Measurements from ENCODE around the gene LAMTOR1.

LAMTOR1 gene

GRCh38 chr11:72116019-72116755 lies 13.1 kb upstream of the LAMTOR1 start:
- DNase-seq, result no peak

- no peak for DNase-seq
Measured at GRCh38 chr11:72114570-72114969, 11.5 kb upstream of the LAMTOR1 start.

DNA sequence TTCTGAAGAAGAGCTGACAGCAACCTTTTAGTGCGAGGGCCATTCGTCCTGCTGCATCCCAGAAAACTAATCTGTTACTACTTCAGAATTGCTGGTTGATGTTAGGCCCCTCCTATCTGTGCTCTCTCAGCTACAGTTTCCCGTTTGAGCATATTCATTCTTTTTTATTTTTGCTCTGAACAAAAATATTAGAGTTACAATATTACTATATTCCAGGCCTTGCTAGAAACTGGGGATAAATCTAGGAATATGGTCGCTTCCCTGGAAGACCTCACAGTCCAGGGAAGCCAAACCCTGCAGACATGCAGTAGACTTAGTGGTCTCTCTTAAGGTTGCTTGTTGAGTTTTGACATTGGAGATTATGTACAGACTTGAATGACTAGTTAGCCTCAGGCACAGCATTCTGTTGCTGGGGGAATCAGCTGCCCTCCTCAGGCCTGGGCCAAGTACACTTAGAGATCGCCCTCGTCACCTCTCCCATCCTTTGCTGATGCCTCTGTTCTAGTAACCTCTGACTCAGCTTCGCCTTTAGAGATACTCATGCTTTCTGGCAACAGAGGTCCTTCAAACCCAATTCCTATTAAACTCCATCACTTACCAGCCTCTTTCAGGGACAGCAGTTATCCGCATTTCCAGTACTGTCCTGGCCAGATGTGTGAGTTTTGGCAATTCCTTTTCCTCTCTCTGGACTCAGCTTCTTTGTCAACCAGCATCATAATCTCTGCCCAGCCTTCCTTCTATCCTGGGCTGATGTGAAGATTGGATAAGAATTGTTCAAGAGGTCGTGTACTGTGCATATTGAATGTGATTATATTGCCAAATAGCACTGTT lies 10.1 kb upstream of the LAMTOR1 start:
- DNase-seq, result no peak

DNA sequence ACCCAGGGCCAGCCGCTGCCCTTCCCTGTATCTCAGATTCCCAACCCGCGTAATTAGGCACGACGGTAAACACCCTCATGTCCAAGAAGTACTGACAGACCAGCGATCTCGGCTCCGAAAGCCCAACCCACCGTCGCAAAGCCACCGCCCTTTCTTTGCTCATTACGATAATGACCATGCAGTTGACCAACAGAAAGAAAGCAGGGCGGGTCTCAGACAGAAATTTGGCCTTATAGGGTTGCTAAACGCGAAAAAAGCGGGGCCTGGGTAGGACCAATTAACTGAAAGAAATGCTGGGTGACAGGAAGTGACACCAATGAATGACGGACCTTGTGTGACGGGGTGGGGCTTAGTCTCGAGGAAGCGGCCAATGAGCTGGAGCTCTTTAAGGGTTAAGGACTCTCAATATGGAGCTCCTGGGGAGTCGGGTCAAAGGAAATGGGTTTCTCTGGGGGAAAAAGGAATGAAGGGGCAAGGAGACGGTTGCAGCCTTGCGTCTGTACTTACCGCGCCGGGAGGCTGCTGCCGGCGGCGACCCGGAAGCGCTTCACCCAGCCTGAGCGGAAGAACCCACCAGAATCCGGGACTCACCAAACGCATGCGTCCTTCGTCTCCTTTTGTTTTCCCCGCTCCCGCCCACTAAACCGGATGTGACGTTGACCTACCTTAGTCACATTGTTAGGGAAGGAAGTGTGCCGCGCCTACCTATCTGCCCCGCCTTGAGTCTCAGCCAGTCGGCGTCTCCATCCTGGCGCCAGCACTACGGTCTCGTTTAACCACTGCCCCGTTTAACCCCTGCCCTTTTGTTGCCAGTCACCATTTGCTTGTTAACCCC lies 9.3 kb upstream of the LAMTOR1 start, which contains the start of gene ANAPC15:
Gene ANAPC15, minus strand, starts transcription at position 553 of the 835 bp plus-strand sequence. CDS start 1,419 bp downstream, outside the sequence.
- DNase-seq, result peak; percentile 95

- no peak for DNase-seq
Measured at GRCh38 chr11:72111300-72112142, 8.4 kb upstream of the LAMTOR1 start.

- DNase-seq, result no peak
Measured at GRCh38 chr11:72105888-72106287, 2.8 kb upstream of the LAMTOR1 start, which contains the start of gene TOMT. Gene TOMT (plus strand): TSS chr11:72105924. CDS start chr11:72105952, 28 bp downstream.

DNA sequence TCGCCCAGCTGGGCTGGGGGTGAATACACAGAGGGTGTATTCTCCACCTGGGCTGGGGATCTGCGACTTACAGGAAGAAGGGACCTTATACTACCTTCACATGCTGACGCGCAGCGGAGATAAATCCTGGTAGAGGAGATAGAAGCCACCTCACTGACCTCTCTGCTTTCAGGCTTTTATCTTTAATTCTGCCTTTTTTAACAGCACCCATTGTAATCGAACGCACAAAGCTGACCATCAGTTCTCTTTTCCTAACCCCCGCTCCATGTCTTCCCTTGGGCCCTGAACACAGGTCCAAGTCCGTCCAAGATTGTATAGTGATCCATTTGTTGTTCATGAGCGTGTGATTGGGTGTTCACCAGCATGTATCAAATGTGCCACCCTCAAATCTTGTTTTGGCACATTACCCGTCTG lies 664 bp upstream of the LAMTOR1 start:
- DNase-seq, result no peak

DNA sequence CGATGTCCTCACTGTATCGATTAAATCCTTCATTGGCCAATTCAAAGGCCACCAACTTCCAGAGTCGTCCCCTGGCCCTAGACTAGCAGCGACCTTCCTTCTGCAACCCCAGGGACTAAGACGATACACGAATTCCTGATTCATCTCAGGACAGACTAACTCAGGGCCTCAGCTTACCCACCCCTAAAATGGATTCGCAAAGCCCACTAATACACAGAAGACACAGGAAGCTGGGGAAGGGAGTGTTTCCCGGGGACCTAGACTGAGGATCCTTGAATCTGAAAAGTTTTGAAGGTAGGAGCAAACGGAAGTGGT lies 509 bp downstream of the LAMTOR1 start:
- DNase-seq, result no peak

GRCh38 chr11:72102162-72102561 lies 935 bp downstream of the LAMTOR1 start:
- no peak for DNase-seq

DNA sequence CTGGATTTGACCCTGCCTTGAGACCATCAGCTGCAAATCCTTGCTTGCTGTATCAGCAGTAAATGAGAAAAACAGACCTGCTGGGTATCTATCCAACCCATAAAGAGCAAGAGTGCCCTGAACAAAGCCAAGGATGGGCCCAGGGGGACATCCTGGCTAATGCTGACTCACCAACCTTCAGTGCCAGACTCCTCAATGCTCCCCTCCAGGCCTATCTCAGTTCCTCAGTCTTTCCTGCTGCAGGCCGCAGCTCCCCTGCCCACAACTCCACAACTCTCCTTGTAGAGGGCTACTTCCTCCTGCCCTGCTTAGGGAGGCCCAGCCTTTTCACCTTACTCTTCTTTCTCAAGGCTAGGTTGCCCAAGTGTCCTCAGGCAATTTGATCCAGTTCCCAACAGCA lies 2.6 kb downstream of the LAMTOR1 start:
- DNase-seq, result peak; percentile 41

DNA sequence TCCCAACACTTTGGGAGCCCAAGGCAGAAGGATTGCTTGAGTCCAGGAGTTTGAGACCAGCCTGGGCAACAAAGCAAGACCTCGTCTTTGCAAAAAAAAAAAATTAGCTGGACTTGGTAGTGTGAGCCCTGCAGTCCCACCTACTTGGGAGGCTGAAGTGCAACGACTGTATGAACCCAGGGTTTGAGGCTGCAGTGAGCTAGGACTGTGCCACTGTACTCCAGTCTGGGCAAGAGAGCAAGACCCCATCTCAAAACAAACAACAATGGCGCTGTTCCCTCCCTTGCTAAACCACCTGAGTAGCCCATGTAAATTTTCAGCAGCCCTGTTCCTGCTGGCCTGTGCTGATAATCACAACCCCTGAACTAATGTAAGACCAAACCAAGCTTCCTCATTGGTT lies 3.1 kb downstream of the LAMTOR1 start:
- DNase-seq, result no peak

GRCh38 chr11:72098741-72099140 lies 4.4 kb downstream of the LAMTOR1 start:
- DNase-seq, result no peak

- peak; percentile 42 for DNase-seq
Measured at GRCh38 chr11:72091292-72091691, 11.8 kb downstream of the LAMTOR1 start.

DNA sequence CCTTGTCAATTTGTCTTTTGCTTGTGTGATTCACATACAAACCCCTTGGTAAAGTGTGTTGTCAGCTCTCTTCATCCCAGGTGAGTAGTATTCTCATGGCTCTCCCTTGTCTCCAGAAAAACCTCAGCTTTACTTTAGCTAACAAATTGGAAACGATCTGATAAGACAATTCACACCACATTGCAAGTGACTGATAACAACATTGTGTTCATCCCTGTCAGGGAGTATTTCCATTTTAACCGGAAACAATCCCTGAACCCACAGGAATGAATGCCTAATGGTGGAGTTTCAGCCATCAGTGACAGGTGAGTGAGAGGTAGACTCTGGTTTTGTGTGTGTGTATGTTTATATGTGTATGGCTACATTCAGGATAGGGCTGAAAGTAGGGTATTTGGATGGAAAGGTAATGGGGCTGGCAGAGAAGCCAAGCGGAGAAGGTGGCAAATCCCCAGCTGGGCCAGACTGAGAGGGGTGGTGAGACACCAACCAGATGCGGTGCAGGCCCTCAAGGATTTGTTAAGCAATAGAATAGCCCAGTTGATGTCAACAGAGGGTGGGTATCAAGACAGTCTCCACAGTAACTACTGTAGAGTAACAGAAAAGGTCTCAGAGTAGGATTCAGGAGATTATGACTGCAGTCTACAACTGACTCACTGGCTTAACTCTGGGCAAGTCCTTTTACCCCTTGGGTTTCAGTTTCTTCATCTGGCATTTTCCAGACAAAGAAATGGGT lies 14.9 kb downstream of the LAMTOR1 start:
- DNase-seq, result no peak

DNA sequence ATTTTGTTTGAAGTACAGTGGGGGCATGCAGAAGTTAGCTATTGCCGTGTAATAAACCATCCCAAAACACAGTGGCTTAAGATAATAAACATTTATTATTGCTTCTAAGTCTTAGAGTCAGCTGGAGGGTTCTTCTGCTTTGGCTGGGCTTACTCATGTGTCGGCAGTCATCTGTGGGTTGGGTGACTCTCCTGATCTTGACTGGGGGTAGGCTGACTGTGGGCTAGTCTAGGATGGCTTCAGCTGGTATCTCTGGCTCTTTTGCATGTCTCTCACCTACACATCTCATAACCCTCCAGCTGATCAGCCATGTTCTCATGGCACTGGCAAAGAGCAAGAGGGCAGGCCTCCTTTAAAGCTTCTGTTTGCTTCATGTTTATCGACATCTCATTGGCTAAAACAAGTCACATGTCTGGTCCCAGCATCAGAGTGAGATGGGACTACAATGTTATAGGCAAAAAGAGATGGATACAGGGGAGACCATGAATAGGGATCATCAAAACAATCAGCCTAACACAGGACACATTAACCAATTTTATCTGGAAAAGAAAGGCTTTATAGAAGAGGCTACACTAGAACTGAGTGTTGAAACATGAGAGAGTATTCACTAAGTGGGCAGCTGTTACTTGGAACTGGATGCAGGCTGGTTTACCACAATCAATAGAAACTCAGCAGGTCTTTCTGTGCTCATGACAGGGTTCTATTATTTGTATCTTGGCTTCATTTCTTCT lies 17.3 kb downstream of the LAMTOR1 start:
- DNase-seq, result no peak

DNA sequence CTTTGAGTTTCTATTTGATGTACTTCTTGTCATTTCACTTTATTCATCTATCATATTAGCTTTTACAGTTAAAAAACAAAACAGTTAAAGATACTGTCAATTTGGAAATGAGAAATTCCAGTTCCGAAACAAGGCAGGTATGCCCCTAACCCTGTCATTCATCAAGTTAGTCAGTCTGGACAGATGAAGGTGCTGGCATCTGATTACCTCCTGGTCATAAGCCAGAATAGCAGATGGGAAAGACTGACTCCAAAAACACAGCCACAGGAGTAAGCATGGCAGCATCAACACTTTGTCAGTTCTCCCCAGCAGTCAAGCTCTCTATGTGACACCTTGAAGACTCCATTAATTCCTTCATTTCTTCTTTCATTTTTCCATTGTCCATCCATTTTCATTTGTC lies 18.1 kb downstream of the LAMTOR1 start:
- DNase-seq, result no peak

GRCh38 chr11:72084076-72084475 lies 19.0 kb downstream of the LAMTOR1 start:
- no peak for DNase-seq

- DNase-seq, result no peak
Measured at GRCh38 chr11:72083414-72083813, 19.7 kb downstream of the LAMTOR1 start.

GRCh38 chr11:72081821-72082453 lies 21.2 kb downstream of the LAMTOR1 start:
- no peak for DNase-seq

DNA sequence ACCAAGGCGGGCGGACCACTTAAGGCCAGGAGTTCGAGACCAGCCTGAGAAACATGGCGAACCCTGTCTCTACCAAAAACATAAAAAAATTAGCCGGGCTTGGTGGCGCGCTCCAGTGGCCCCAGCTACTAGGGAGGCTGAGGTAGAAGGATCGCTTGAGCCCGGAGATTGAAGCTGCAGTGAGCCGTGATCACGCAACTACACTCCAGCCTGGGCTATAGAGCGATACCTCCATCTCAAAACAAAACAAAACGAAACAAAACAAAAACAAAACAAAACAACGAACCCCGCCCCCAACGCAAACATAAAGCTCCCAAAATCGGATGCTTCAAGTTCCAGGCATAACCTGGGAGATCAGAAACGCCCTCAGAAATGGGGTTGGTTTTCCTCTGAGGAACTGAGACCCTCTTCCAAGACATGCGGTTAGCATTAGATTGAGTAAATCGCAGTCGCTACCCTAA lies 21.9 kb downstream of the LAMTOR1 start:
- no peak for DNase-seq
